ENCODE measurements around the gene DDX52. TPM values are rescaled to one million over a fixed set of nuclear protein-coding genes. Genes with fewer than 3 reads are reported as not detected.
A peak's percentile ranks its signal among the peaks of the same experiment; 100 is the strongest.

DDX52 gene
- total and polyA plus RNA-seq, 2 donors (not counting 1 experiment from before 2014, with no cell fraction given) = 20.4 to 20.6 TPM

DNA sequence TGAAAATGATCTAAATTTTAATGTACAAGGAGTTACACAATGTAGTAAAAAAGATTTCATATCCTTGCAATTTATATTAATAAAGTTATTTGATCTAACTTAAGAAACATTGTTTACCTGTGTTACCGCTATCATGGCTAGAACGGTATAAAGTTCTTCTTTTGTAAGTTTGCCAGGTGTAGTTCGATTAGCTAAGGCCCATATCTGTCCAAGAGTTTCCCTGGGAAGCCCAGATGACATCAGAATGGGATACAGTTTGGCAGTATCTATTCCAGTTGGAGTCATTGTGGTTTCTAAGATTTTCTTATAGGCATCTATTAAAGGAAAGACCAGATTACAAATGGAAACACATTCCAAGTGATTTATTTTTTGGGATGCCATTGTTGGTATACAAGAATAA is 71.6 kb downstream of the DDX52 start:
- Histone ChIP-seq H3K4me1 (ENCODE audit: control insufficient read depth, extremely low read depth, insufficient read depth, low read length) (no peaks in the 10 kb centered on the region), H3K79me2 (ENCODE audit: control insufficient read depth, insufficient read depth, low read length) (no peaks in the 10 kb centered on the region), H3K9ac (ENCODE audit: insufficient read depth, low read length) (no peak overlapping the region), H3K4me3 (replicated peaks in 1 of 4; ENCODE audit: control extremely low read depth in 1 of 4, insufficient read depth in 1 of 4, low read depth in 3 of 4, low read length in 4 of 4) (no peak overlapping the region), H3K27me3 (ENCODE audit: control insufficient read depth, insufficient read depth, low read length) (no peaks in the 10 kb centered on the region), H3K9me3 (ENCODE audit: control insufficient read depth, insufficient read depth, low read depth, low read length) (no peaks in the 10 kb centered on the region), H3K4me2 (ENCODE audit: extremely low read depth, insufficient read depth, low read length) (no peak overlapping the region), H2AFZ (ENCODE audit: low read length) (no peak overlapping the region), H4K20me1 (ENCODE audit: control insufficient read depth, extremely low read depth, insufficient read depth, low read length) (no peaks in the 10 kb centered on the region), H3K27ac (ENCODE audit: insufficient read depth, low read length) (no peak overlapping the region), H3K36me3 (ENCODE audit: control insufficient read depth, insufficient read depth, low read length) (peaks cover 6% of the 10 kb centered on the region)
- DNase-seq (ENCODE audit: low read depth in 2 of 2) = peak in 1 of 2 donors; percentile 30
- no peak for TF ChIP-seq EZH2 (IDR thresholded peaks at IDR 0.05; ENCODE audit: low read length, missing control alignments)
- TF ChIP-seq, protein P1, sequence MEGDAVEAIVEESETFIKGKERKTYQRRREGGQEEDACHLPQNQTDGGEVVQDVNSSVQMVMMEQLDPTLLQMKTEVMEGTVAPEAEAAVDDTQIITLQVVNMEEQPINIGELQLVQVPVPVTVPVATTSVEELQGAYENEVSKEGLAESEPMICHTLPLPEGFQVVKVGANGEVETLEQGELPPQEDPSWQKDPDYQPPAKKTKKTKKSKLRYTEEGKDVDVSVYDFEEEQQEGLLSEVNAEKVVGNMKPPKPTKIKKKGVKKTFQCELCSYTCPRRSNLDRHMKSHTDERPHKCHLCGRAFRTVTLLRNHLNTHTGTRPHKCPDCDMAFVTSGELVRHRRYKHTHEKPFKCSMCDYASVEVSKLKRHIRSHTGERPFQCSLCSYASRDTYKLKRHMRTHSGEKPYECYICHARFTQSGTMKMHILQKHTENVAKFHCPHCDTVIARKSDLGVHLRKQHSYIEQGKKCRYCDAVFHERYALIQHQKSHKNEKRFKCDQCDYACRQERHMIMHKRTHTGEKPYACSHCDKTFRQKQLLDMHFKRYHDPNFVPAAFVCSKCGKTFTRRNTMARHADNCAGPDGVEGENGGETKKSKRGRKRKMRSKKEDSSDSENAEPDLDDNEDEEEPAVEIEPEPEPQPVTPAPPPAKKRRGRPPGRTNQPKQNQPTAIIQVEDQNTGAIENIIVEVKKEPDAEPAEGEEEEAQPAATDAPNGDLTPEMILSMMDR (conservative IDR thresholded peaks at IDR 0.05 in 1 of 2, IDR thresholded peaks at IDR 0.05 in 1 of 2; ENCODE audit: low read depth in 1 of 2, low read length in 2 of 2) = no peak

DNA sequence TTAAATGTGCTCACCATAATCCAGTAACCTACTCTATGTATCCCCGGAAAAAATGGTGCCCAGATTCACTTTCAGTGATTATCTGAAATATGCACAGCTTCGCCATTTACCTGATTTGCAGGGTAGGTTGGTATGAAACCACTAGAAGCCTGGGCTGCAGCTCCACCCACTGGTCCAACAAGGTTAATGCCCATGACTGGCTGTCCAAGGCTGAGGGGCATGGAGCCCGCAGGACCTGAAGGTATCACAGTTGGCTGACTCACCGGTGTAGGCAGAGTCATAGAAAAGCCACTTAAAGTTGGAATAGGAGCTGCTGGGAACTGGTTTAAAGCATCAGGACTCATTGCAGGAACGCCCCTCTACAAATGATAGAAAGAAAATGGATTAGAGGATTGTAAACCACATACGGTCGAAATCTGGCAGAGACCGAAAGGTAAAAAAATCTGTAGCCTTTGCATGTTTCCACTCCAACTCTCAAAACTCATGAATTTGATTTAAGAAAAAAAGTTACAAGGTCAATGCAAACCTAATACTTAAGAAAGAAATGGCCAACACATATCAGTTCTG is 72.6 kb downstream of the DDX52 start:
- H4K20me1 ChIP-seq (ENCODE audit: control insufficient read depth, extremely low read depth, insufficient read depth, low read length) = no peaks in the 10 kb centered on the region
- H3K4me1 ChIP-seq (ENCODE audit: control insufficient read depth, extremely low read depth, insufficient read depth, low read length) = no peaks in the 10 kb centered on the region
- no peak overlapping the region for H3K9ac ChIP-seq (ENCODE audit: insufficient read depth, low read length)
- no peaks in the 10 kb centered on the region for H3K27me3 ChIP-seq (ENCODE audit: control insufficient read depth, insufficient read depth, low read length)
- TF ChIP-seq, protein P1 (conservative IDR thresholded peaks at IDR 0.05 in 1 of 2, IDR thresholded peaks at IDR 0.05 in 1 of 2; ENCODE audit: low read depth in 1 of 2, low read length in 2 of 2) = peak; percentile 45 to 59
- no peak for TF ChIP-seq EZH2 (IDR thresholded peaks at IDR 0.05; ENCODE audit: low read length, missing control alignments)
- H3K27ac ChIP-seq (ENCODE audit: insufficient read depth, low read length) = no peak overlapping the region
- H2AFZ ChIP-seq (ENCODE audit: low read length) = no peak overlapping the region
- no peaks in the 10 kb centered on the region for H3K9me3 ChIP-seq (ENCODE audit: control insufficient read depth, insufficient read depth, low read depth, low read length)
- H3K4me2 ChIP-seq (ENCODE audit: extremely low read depth, insufficient read depth, low read length) = no peak overlapping the region
- no peak overlapping the region for H3K4me3 ChIP-seq (replicated peaks in 1 of 4; ENCODE audit: control extremely low read depth in 1 of 4, insufficient read depth in 1 of 4, low read depth in 3 of 4, low read length in 4 of 4)
- DNase-seq (ENCODE audit: low read depth in 2 of 2) = peak; percentile 41 to 72
- H3K79me2 ChIP-seq (ENCODE audit: control insufficient read depth, insufficient read depth, low read length) = no peaks in the 10 kb centered on the region
- peaks cover 6% of the 10 kb centered on the region for H3K36me3 ChIP-seq (ENCODE audit: control insufficient read depth, insufficient read depth, low read length)

DNA sequence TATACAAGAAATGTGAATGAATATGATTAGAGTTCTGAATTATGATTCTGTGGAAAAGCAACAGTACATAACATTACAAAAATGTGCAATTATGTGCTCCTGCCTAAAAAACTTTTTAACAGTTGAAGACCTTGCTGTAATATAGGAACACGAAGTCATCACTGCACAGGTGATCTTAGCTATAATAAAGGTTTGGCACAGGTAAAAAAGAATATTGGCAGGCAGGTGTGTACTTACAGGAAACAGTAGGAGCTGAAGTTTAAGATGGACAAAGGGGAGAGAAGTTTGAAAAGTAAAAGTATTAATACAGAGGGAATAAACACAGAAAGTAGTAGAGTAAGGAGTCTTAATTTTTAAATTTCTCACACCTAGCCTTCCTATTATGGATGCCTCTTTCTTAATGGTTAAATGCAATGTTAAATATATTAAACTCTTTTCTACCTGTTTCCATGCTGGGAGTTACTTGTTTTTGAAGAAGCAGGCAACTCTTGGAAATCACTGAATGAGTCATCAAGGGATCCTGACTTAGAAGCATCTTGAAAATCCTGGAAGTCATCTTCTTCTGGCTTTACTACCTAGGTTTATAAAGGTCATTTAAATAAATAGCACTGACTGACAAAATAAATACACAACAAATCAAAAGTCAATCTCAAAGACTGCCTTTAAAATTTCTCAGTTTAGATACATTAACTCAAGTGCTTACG is 74.7 kb downstream of the DDX52 start:
- no peak for TF ChIP-seq EZH2 (IDR thresholded peaks at IDR 0.05; ENCODE audit: low read length, missing control alignments)
- TF ChIP-seq, protein P1 (conservative IDR thresholded peaks at IDR 0.05 in 1 of 2, IDR thresholded peaks at IDR 0.05 in 1 of 2; ENCODE audit: low read depth in 1 of 2, low read length in 2 of 2) = no peak
- peak in 1 of 2 donors; percentile 7 for DNase-seq (ENCODE audit: low read depth in 2 of 2)
- peaks cover 6% of the 10 kb centered on the region for H3K36me3 ChIP-seq (ENCODE audit: control insufficient read depth, insufficient read depth, low read length)

More for the DNA sequence above, 74.7 kb downstream of the DDX52 start:
- Histone ChIP-seq H3K79me2 (ENCODE audit: control insufficient read depth, insufficient read depth, low read length) (no peaks in the 10 kb centered on the region), H3K27me3 (ENCODE audit: control insufficient read depth, insufficient read depth, low read length) (no peaks in the 10 kb centered on the region), H4K20me1 (ENCODE audit: control insufficient read depth, extremely low read depth, insufficient read depth, low read length) (no peaks in the 10 kb centered on the region), H2AFZ (ENCODE audit: low read length) (no peak overlapping the region), H3K9me3 (ENCODE audit: control insufficient read depth, insufficient read depth, low read depth, low read length) (no peaks in the 10 kb centered on the region), H3K4me2 (ENCODE audit: extremely low read depth, insufficient read depth, low read length) (no peak overlapping the region), H3K4me1 (ENCODE audit: control insufficient read depth, extremely low read depth, insufficient read depth, low read length) (no peaks in the 10 kb centered on the region), H3K4me3 (replicated peaks in 1 of 4; ENCODE audit: control extremely low read depth in 1 of 4, insufficient read depth in 1 of 4, low read depth in 3 of 4, low read length in 4 of 4) (no peak overlapping the region), H3K9ac (ENCODE audit: insufficient read depth, low read length) (no peak overlapping the region), H3K27ac (ENCODE audit: insufficient read depth, low read length) (no peak overlapping the region)

All from fibroblast of lung (primary cell).